WTC11 (cell line): ENCODE data around the gene PCDHGC4.

Experiments
- CREB1 ChIP-seq: sonication (generic); formaldehyde crosslinking; IDR thresholded peaks from 2 replicates; pipeline ENCODE4 v1.8.0; 2023; ENCODE audit warnings: mild to moderate bottlenecking, missing genetic modification reagents
- NR2C2 ChIP-seq: sonication (generic); formaldehyde crosslinking; IDR thresholded peaks from 2 replicates; pipeline ENCODE4 v1.8.0; 2022; ENCODE audit warnings: mild to moderate bottlenecking, missing genetic modification reagents
- TCF7 ChIP-seq: sonication (generic); formaldehyde crosslinking; IDR thresholded peaks from 2 replicates; pipeline ENCODE4 v1.8.0; 2022; ENCODE audit warnings: mild to moderate bottlenecking, low read depth, missing genetic modification reagents, moderate library complexity
- TF ChIP-seq, protein P1 (sequence below): fragments of 200-600 bp; IDR thresholded peaks from 2 replicates; pipeline ENCODE4 v1.8.0; 2022; ENCODE audit warnings: antibody characterized with exemption
- TF ChIP-seq, protein P2 (sequence below): sonication (generic); formaldehyde crosslinking; IDR thresholded peaks from 2 replicates; pipeline ENCODE4 v1.8.1; 2023; ENCODE audit warnings: mild to moderate bottlenecking, missing genetic modification reagents, borderline replicate concordance

DNA sequence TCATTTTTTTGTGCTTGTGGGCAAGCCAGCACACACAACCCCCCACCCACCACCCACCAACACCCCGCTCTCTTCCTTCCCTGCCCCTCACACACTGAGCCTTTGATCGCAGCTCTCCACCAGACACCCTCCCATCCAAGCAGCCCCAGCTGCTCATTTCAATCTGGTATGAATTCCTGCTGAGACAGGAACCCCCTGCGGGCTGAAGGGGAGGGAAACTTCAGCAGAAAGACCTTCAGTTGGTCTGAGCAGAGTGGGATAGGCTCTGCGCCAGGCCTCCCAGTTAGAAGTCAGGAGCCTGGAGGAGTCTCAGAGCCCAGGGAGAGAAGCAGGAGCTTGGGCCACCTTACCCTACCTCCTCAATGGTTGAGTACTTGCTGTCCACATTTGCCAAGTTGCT lies 11.2 kb downstream of the PCDHGC4 start:
- TF ChIP-seq TCF7 = no peak
- TF ChIP-seq, protein P1, sequence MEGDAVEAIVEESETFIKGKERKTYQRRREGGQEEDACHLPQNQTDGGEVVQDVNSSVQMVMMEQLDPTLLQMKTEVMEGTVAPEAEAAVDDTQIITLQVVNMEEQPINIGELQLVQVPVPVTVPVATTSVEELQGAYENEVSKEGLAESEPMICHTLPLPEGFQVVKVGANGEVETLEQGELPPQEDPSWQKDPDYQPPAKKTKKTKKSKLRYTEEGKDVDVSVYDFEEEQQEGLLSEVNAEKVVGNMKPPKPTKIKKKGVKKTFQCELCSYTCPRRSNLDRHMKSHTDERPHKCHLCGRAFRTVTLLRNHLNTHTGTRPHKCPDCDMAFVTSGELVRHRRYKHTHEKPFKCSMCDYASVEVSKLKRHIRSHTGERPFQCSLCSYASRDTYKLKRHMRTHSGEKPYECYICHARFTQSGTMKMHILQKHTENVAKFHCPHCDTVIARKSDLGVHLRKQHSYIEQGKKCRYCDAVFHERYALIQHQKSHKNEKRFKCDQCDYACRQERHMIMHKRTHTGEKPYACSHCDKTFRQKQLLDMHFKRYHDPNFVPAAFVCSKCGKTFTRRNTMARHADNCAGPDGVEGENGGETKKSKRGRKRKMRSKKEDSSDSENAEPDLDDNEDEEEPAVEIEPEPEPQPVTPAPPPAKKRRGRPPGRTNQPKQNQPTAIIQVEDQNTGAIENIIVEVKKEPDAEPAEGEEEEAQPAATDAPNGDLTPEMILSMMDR = no peak
- TF ChIP-seq CREB1 (CRISPR knock-in tag) = no peak
- no peak for TF ChIP-seq NR2C2 (CRISPR knock-in tag)
- TF ChIP-seq, protein P2, sequence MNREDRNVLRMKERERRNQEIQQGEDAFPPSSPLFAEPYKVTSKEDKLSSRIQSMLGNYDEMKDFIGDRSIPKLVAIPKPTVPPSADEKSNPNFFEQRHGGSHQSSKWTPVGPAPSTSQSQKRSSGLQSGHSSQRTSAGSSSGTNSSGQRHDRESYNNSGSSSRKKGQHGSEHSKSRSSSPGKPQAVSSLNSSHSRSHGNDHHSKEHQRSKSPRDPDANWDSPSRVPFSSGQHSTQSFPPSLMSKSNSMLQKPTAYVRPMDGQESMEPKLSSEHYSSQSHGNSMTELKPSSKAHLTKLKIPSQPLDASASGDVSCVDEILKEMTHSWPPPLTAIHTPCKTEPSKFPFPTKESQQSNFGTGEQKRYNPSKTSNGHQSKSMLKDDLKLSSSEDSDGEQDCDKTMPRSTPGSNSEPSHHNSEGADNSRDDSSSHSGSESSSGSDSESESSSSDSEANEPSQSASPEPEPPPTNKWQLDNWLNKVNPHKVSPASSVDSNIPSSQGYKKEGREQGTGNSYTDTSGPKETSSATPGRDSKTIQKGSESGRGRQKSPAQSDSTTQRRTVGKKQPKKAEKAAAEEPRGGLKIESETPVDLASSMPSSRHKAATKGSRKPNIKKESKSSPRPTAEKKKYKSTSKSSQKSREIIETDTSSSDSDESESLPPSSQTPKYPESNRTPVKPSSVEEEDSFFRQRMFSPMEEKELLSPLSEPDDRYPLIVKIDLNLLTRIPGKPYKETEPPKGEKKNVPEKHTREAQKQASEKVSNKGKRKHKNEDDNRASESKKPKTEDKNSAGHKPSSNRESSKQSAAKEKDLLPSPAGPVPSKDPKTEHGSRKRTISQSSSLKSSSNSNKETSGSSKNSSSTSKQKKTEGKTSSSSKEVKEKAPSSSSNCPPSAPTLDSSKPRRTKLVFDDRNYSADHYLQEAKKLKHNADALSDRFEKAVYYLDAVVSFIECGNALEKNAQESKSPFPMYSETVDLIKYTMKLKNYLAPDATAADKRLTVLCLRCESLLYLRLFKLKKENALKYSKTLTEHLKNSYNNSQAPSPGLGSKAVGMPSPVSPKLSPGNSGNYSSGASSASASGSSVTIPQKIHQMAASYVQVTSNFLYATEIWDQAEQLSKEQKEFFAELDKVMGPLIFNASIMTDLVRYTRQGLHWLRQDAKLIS (CRISPR knock-in tag) = no peak
